ENCODE results near the gene CROCC. TPM values are rescaled to one million over a fixed set of nuclear protein-coding genes. Genes with fewer than 3 reads are reported as not detected.

CROCC gene
- total and polyA plus RNA-seq, 9 of the 15 experiments (the other 6 are each of a cell fraction or from before 2014, with no cell fraction given), result 0.17 to 15.4 (median 7.6) TPM

DNA sequence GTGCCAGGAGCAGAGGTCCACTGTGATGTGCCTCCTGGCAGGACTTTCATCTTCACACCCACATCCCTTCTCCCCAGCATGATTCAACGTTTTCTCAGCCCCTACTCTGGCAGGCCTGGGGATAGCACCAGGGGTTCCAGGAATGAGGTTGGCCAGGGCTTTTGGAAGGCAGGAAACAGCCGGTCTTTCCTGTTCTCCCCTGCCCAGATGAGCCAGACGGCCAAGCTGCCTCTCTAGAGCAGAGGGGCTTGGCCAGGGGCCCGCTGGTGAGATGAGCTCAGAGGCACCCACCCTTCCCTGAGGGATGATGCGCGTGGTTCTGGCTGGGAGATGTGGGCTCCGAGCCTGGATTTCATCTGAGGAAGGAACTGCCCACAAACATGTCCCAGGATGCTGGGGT, 63.0 kb downstream of the CROCC start (continued):
- no peak for TF ChIP-seq ZNF584 (CRISPR knock-in tag; IDR thresholded peaks at IDR 0.05; ENCODE audit: low read depth)
- TF ChIP-seq ZC3H11A (IDR thresholded peaks at IDR 0.05; ENCODE audit: low read depth, low read length), result no peak
- no peak for TF ChIP-seq HDAC8 (tag; IDR thresholded peaks at IDR 0.05)
- TF ChIP-seq SREBF1 (IDR thresholded peaks at IDR 0.05; ENCODE audit: borderline replicate concordance, low read depth, low read length), result no peak
- TF ChIP-seq, protein P1, sequence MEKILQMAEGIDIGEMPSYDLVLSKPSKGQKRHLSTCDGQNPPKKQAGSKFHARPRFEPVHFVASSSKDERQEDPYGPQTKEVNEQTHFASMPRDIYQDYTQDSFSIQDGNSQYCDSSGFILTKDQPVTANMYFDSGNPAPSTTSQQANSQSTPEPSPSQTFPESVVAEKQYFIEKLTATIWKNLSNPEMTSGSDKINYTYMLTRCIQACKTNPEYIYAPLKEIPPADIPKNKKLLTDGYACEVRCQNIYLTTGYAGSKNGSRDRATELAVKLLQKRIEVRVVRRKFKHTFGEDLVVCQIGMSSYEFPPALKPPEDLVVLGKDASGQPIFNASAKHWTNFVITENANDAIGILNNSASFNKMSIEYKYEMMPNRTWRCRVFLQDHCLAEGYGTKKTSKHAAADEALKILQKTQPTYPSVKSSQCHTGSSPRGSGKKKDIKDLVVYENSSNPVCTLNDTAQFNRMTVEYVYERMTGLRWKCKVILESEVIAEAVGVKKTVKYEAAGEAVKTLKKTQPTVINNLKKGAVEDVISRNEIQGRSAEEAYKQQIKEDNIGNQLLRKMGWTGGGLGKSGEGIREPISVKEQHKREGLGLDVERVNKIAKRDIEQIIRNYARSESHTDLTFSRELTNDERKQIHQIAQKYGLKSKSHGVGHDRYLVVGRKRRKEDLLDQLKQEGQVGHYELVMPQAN (IDR thresholded peaks at IDR 0.05; ENCODE audit: borderline replicate concordance), result no peak
- TF ChIP-seq MED1 (CRISPR knock-in tag; IDR thresholded peaks at IDR 0.05; ENCODE audit: borderline replicate concordance), result no peak
- TF ChIP-seq, protein P2, sequence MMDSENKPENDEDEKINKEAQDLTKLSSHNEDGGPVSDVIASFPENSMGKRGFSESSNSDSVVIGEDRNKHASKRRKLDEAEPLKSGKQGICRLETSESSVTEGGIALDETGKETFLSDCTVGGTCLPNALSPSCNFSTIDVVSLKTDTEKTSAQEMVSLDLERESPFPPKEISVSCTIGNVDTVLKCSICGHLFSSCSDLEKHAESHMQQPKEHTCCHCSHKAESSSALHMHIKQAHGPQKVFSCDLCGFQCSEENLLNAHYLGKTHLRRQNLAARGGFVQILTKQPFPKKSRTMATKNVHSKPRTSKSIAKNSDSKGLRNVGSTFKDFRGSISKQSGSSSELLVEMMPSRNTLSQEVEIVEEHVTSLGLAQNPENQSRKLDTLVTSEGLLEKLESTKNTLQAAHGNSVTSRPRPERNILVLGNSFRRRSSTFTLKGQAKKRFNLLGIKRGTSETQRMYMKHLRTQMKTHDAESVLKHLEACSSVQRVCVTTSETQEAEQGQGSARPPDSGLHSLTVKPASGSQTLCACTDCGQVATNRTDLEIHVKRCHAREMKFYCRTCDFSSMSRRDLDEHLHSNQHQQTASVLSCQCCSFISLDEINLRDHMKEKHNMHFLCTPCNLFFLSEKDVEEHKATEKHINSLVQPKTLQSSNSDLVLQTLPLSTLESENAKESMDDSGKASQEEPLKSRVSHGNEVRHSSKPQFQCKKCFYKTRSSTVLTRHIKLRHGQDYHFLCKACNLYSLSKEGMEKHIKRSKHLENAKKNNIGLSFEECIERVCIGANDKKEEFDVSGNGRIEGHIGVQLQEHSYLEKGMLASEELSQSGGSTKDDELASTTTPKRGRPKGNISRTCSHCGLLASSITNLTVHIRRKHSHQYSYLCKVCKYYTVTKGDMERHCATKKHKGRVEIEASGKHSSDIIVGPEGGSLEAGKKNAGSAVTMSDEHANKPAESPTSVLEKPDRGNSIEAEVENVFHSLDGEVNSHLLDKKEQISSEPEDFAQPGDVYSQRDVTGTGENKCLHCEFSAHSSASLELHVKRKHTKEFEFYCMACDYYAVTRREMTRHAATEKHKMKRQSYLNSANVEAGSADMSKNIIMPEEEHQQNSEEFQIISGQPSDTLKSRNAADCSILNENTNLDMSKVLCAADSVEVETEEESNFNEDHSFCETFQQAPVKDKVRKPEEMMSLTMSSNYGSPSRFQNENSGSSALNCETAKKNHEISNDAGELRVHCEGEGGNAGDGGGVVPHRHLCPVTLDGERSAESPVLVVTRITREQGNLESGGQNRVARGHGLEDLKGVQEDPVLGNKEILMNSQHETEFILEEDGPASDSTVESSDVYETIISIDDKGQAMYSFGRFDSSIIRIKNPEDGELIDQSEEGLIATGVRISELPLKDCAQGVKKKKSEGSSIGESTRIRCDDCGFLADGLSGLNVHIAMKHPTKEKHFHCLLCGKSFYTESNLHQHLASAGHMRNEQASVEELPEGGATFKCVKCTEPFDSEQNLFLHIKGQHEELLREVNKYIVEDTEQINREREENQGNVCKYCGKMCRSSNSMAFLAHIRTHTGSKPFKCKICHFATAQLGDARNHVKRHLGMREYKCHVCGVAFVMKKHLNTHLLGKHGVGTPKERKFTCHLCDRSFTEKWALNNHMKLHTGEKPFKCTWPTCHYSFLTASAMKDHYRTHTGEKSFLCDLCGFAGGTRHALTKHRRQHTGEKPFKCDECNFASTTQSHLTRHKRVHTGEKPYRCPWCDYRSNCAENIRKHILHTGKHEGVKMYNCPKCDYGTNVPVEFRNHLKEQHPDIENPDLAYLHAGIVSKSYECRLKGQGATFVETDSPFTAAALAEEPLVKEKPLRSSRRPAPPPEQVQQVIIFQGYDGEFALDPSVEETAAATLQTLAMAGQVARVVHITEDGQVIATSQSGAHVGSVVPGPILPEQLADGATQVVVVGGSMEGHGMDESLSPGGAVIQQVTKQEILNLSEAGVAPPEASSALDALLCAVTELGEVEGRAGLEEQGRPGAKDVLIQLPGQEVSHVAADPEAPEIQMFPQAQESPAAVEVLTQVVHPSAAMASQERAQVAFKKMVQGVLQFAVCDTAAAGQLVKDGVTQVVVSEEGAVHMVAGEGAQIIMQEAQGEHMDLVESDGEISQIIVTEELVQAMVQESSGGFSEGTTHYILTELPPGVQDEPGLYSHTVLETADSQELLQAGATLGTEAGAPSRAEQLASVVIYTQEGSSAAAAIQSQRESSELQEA (IDR thresholded peaks at IDR 0.05; ENCODE audit: low read depth), result no peak
- TF ChIP-seq MYC (IDR thresholded peaks at IDR 0.05; ENCODE audit: low read depth, low read length), result no peak
- TF ChIP-seq MYC (CRISPR knock-in tag; IDR thresholded peaks at IDR 0.05; ENCODE audit: borderline replicate concordance, low read depth), result no peak
- no peak for TF ChIP-seq EGR1 (conservative IDR thresholded peaks at IDR 0.05)
